ENCODE measurements around the gene URGCP. TPM values are rescaled to one million over a fixed set of nuclear protein-coding genes. Genes with fewer than 3 reads are reported as not detected.

URGCP gene, protein sequence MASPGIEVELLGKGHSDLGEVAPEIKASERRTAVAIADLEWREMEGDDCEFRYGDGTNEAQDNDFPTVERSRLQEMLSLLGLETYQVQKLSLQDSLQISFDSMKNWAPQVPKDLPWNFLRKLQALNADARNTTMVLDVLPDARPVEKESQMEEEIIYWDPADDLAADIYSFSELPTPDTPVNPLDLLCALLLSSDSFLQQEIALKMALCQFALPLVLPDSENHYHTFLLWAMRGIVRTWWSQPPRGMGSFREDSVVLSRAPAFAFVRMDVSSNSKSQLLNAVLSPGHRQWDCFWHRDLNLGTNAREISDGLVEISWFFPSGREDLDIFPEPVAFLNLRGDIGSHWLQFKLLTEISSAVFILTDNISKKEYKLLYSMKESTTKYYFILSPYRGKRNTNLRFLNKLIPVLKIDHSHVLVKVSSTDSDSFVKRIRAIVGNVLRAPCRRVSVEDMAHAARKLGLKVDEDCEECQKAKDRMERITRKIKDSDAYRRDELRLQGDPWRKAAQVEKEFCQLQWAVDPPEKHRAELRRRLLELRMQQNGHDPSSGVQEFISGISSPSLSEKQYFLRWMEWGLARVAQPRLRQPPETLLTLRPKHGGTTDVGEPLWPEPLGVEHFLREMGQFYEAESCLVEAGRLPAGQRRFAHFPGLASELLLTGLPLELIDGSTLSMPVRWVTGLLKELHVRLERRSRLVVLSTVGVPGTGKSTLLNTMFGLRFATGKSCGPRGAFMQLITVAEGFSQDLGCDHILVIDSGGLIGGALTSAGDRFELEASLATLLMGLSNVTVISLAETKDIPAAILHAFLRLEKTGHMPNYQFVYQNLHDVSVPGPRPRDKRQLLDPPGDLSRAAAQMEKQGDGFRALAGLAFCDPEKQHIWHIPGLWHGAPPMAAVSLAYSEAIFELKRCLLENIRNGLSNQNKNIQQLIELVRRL
- total RNA-seq: 17.6 and 17.7 TPM in 2 replicates

GRCh38 chr7:43906331-43907010, at the start of gene URGCP:
URGCP (minus strand) TSS chr7:43906596; CDS start chr7:43906575, 21 bp downstream.
- no peak for DNase-seq (ENCODE audit: low read depth)
- peak within 1 kb of the TSS; percentile 80 for H3K4me3 ChIP-seq (ENCODE audit: low read depth, low read length)
- TF ChIP-seq, protein P1, sequence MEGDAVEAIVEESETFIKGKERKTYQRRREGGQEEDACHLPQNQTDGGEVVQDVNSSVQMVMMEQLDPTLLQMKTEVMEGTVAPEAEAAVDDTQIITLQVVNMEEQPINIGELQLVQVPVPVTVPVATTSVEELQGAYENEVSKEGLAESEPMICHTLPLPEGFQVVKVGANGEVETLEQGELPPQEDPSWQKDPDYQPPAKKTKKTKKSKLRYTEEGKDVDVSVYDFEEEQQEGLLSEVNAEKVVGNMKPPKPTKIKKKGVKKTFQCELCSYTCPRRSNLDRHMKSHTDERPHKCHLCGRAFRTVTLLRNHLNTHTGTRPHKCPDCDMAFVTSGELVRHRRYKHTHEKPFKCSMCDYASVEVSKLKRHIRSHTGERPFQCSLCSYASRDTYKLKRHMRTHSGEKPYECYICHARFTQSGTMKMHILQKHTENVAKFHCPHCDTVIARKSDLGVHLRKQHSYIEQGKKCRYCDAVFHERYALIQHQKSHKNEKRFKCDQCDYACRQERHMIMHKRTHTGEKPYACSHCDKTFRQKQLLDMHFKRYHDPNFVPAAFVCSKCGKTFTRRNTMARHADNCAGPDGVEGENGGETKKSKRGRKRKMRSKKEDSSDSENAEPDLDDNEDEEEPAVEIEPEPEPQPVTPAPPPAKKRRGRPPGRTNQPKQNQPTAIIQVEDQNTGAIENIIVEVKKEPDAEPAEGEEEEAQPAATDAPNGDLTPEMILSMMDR (conservative IDR thresholded peaks at IDR 0.05; ENCODE audit: low read depth, low read length): no peak

DNA sequence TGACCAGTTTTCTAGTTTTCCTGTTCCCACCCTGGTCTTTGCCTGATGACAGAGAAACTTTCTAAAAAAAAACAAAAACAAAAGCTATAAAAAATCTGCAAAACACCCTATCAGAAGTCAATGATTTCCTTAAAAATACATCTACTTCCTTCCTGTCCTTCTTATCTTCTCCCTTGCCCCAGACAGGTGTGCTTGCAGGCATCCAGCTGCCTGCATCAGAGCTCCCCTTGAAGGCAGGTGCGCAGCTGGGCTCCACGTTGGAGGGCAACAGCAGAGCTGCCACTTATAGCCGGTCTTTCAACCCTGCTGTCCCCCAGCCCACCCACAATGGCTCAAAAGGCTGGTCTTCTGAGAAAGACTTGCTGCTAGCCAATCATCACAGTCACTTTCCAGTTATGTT, 49.6 kb upstream of the URGCP start:
- H3K4me3 ChIP-seq (ENCODE audit: low read depth, low read length): no peak overlapping the region
- TF ChIP-seq, protein P1 (conservative IDR thresholded peaks at IDR 0.05; ENCODE audit: low read depth, low read length): no peak
- DNase-seq (ENCODE audit: low read depth): no peak

- TF ChIP-seq, protein P1 (conservative IDR thresholded peaks at IDR 0.05; ENCODE audit: low read depth, low read length): peak; percentile 75
- peak; percentile 12 for DNase-seq (ENCODE audit: low read depth)
- no peak overlapping the region for H3K4me3 ChIP-seq (ENCODE audit: low read depth, low read length)
Measured at GRCh38 chr7:43954524-43955228, 48.3 kb upstream of the URGCP start.

- DNase-seq (ENCODE audit: low read depth): no peak
- TF ChIP-seq, protein P1 (conservative IDR thresholded peaks at IDR 0.05; ENCODE audit: low read depth, low read length): no peak
- no peak overlapping the region for H3K4me3 ChIP-seq (ENCODE audit: low read depth, low read length)
Measured at GRCh38 chr7:43953071-43953470, 46.7 kb upstream of the URGCP start.

- TF ChIP-seq, protein P1 (conservative IDR thresholded peaks at IDR 0.05; ENCODE audit: low read depth, low read length): no peak
- DNase-seq (ENCODE audit: low read depth): no peak
- no peak overlapping the region for H3K4me3 ChIP-seq (ENCODE audit: low read depth, low read length)
Measured at GRCh38 chr7:43952028-43952427, 45.6 kb upstream of the URGCP start.

- TF ChIP-seq, protein P1 (conservative IDR thresholded peaks at IDR 0.05; ENCODE audit: low read depth, low read length): no peak
- H3K4me3 ChIP-seq (ENCODE audit: low read depth, low read length): no peak overlapping the region
- no peak for DNase-seq (ENCODE audit: low read depth)
Measured at GRCh38 chr7:43944286-43944685, 37.9 kb upstream of the URGCP start.
